ENCODE measurements around the gene TMEM272. TPM values are rescaled to one million over a fixed set of nuclear protein-coding genes. Genes with fewer than 3 reads are reported as not detected.

Gene TMEM272
- total RNA-seq, 4 donors from 2014 or later = 0.13 to 0.74 (median 0.16) TPM; not detected in 1

DNA sequence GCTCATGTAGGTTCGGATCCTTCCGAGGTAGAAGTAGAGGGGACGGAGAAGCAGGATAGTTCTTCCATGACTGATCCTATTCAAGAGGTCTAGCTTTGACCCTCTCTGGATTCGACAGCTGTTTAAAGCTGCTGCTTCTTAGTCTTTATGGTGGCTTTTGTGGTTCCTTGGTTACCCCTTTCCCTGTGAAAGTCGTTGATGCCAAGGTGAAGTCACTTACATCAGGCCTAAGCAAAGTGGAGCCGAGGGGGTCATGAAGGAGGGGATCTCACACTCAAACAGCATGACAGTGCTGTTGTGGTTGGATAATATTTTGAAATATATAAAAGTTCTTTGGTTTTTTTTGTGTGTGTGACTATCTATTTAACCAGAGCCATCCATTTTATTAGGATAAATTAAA, 24.9 kb upstream of the TMEM272 start:
- DNase-seq (ENCODE audit: low spot score) (no peak), ATAC-seq (ENCODE audit: low FRiP score) (no peak)
- TF ChIP-seq, protein P1, sequence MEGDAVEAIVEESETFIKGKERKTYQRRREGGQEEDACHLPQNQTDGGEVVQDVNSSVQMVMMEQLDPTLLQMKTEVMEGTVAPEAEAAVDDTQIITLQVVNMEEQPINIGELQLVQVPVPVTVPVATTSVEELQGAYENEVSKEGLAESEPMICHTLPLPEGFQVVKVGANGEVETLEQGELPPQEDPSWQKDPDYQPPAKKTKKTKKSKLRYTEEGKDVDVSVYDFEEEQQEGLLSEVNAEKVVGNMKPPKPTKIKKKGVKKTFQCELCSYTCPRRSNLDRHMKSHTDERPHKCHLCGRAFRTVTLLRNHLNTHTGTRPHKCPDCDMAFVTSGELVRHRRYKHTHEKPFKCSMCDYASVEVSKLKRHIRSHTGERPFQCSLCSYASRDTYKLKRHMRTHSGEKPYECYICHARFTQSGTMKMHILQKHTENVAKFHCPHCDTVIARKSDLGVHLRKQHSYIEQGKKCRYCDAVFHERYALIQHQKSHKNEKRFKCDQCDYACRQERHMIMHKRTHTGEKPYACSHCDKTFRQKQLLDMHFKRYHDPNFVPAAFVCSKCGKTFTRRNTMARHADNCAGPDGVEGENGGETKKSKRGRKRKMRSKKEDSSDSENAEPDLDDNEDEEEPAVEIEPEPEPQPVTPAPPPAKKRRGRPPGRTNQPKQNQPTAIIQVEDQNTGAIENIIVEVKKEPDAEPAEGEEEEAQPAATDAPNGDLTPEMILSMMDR (IDR thresholded peaks at IDR 0.05) = no peak

DNA sequence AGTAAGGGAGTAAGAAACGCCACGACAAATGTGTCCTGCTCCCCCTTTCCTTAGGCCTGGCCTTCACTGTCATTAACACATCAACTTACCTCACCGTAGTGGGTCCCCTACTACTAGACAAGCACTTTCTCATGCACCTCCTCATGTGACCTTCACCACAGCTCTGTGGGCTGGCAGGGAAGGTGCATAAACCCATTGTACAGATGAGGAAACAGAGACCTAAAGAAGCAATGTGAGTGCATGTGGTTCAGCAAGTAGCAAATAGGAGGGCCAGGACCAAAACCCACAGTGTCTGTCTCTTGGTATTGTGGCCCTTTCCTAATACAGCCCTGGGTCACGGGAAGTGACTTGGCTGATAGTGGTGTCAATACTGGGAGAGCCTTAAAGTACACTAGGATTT, 22.1 kb upstream of the TMEM272 start:
- TF ChIP-seq, protein P1 (IDR thresholded peaks at IDR 0.05) = no peak
- DNase-seq (ENCODE audit: low spot score) = no peak
- no peak for ATAC-seq (ENCODE audit: low FRiP score)

DNA sequence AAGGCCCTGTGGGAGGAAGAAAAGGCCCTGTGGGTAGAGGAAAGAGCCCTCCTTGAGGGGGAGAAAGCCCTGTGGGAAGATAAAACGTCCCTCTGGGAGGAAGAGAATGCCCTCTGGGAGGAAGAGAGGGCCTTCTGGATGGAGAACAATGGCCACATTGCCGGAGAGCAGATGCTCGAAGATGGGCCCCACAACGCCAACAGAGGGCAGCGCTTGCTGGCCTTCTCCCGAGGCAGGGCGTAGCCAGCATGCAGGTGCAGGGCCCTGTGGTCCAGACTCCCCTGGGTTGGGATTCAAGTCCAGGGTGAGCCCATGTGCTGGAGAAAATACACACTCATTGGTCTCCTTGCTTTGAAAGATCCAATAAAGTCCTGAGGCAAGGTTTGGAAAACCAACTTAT, 20.9 kb upstream of the TMEM272 start:
- ATAC-seq (ENCODE audit: low FRiP score) (no peak), DNase-seq (ENCODE audit: low spot score) (no peak)
- TF ChIP-seq, protein P1 (IDR thresholded peaks at IDR 0.05) = no peak

DNA sequence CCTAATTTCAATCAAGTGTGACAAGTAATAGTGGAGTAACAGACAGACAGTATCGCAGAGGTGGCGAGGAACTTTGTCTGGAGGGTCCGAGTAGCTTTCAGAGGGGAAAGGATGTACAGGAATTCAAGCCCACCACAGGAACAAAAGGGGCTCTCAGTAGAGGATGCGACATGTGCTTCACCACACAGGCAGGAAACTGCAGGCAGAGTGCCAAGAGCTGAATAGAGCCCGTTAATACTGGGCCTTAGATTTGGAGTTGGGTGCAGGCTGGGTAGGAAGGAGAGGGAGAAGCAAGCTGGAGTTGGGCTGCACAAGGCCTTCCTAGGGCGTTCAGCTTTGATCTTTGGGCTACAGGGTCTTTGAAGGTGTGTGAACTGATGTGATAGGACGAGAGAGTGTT, 18.0 kb upstream of the TMEM272 start:
- DNase-seq (ENCODE audit: low spot score) = no peak
- ATAC-seq (ENCODE audit: low FRiP score) = no peak
- TF ChIP-seq, protein P1 (IDR thresholded peaks at IDR 0.05) = no peak

DNA sequence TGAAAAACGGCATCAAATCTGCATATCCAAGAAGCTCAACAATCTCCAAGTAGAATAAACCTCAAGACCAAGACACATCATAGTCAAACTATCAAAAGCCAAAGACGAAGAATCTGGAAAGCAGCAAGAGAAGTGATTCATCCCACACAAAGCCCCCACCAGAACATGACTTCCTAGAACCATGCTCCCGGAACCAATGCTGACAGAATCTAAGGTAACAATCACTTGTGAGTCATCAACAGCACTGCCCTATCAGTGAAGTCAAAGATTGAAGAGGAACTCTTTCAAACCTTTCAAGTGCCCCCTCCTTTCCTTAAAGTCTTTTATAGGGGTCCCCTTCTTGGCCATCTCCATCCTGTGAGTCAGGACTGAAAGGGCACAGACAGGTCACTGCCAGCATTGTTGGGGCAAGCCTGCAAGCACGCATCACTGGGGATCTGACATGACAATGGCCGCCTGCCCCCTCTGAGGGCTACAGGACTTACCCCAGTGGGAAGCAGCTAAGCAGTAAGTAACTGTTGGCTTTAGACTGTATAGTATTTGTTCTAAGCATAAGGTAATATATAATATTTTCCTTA, 16.8 kb upstream of the TMEM272 start, which contains the start of gene CCDC70:
TSS of gene CCDC70 (plus strand) at position 247 of the 578 bp plus-strand sequence. CDS start 3,443 bp downstream, outside the sequence.
- ATAC-seq (ENCODE audit: low FRiP score) (no peak), DNase-seq (ENCODE audit: low spot score) (no peak)
- TF ChIP-seq, protein P1 (IDR thresholded peaks at IDR 0.05) = no peak

DNA sequence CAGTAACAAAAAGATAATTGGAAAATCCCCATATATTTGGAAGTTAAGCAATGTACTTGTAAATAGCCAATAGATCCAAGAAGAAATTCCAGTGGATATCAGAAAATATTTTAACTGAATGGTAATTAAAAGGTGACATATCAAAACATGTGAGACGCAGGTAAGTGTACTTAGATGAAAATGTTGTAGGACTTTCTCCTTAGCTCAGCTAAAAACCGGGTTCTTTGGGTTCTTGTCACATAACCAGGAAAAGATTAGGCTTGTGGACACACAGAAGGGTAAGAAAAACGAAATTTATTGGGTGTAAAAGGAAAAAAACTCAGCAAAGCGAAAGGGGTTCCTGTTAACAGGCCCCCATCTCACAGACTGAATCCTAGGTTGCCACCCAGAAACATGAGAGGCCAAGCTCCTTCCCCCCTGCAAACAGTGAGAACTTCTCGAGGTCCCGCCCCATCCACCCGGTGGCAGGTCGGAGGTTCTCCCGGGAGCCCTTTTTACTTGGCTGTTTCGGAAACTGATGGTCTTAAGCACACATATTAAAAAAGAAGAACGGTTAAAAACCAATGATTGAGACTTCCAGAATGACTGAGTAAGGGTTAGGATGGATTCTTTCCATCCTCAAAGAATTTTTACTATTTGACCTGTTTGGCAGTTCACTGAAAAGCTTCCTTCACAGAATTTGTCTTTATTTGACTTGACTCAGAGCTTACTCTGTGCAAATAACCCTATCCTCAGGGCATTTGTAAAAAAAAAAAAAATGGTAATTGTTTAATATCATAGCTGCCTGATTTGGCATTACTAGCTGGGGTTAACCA, 13.7 kb upstream of the TMEM272 start:
- no peak for ATAC-seq (ENCODE audit: low FRiP score)
- TF ChIP-seq, protein P1 (IDR thresholded peaks at IDR 0.05) = no peak
- DNase-seq (ENCODE audit: low spot score) = no peak

DNA sequence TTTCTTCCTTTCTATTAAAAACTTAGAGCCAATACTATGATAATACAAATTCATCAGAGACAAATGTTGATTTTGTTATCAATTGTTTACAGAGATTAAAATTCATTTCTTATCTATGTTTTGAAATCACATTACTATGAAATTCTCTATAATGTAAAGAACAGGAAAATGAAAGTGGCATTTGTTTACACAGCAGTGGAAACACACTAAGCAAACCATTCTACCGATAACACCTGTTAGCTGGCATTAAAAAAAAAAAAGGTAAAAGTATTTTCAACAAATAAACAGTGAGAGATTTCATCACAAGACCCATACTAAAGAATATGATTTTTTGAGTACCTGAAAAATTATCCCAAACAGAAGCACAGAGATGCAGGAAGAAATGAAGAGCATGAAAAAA, 12.0 kb upstream of the TMEM272 start:
- TF ChIP-seq, protein P1 (IDR thresholded peaks at IDR 0.05) = no peak
- DNase-seq (ENCODE audit: low spot score) = no peak
- no peak for ATAC-seq (ENCODE audit: low FRiP score)
